Endothelial cell of umbilical vein (primary cell): ENCODE results near the gene PKDREJ.

ENCODE experiments used
- EZH2 ChIP-seq: IDR thresholded peaks from 2 replicates; pipeline ENCODE4 v1.6.1; 2012; ENCODE audit warnings: borderline replicate concordance, low read depth, mild to moderate bottlenecking, moderate library complexity, low read length, inconsistent platforms; ENCODE audit not compliant: severe bottlenecking
- FOS ChIP-seq: IDR thresholded peaks from 2 replicates; pipeline ENCODE4 v1.6.1; 2011; ENCODE audit warnings: mild to moderate bottlenecking, low read length, moderate library complexity, borderline replicate concordance; ENCODE audit not compliant: insufficient read depth
- MYC ChIP-seq: IDR thresholded peaks from one replicate; pipeline ENCODE4 v1.6.1; 2011; ENCODE audit warnings: mild to moderate bottlenecking, low read depth, low read length
- POLR2A ChIP-seq: IDR thresholded peaks from 2 replicates; pipeline ENCODE4 v1.6.1; 2012; ENCODE audit warnings: low read depth, mild to moderate bottlenecking, control low read depth, low read length
- POLR2AphosphoS5 ChIP-seq: IDR thresholded peaks from 2 replicates; pipeline ENCODE4 v1.6.1; 2012; ENCODE audit warnings: low read depth, mild to moderate bottlenecking, control low read depth, low read length, moderate library complexity; ENCODE audit not compliant: insufficient read depth
- TF ChIP-seq, protein P1 (sequence below), 2 donors: IDR thresholded peaks; 1 replicate in 1 of 2; 2 replicates in 1 of 2; pipeline ENCODE4 v1.5.1; 2011; ENCODE audit warnings: low read length in 2 of 2, mild to moderate bottlenecking in 2 of 2, moderate library complexity in 2 of 2, control low read depth in 1 of 2, inconsistent platforms in 1 of 2, low read depth in 1 of 2; ENCODE audit not compliant: insufficient read depth in 1 of 2; ENCODE audit errors: extremely low read depth in 1 of 2

DNA sequence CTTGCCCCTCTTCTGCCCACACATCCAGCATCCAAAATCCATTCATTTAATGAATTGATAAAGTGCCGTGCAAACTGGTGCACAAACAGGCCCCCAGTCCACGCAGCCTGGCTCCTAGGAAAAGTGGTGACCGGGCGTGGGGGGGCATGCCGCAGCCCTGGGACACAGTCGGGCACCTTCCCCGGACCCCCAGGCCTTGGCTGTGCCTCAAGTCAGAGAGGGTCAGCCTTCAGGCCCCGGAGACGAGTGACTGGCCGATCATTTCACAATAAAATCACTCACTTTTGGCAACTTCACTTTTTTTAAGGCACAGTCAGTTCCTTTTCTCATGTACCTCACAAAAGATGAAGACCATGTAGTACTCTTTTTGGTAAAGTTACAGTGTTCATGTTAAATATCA is 21.1 kb downstream of the PKDREJ start:
- TF ChIP-seq MYC (no peak), POLR2A (no peak), EZH2 (no peak), FOS (no peak), POLR2AphosphoS5 (no peak)
- TF ChIP-seq, protein P1, sequence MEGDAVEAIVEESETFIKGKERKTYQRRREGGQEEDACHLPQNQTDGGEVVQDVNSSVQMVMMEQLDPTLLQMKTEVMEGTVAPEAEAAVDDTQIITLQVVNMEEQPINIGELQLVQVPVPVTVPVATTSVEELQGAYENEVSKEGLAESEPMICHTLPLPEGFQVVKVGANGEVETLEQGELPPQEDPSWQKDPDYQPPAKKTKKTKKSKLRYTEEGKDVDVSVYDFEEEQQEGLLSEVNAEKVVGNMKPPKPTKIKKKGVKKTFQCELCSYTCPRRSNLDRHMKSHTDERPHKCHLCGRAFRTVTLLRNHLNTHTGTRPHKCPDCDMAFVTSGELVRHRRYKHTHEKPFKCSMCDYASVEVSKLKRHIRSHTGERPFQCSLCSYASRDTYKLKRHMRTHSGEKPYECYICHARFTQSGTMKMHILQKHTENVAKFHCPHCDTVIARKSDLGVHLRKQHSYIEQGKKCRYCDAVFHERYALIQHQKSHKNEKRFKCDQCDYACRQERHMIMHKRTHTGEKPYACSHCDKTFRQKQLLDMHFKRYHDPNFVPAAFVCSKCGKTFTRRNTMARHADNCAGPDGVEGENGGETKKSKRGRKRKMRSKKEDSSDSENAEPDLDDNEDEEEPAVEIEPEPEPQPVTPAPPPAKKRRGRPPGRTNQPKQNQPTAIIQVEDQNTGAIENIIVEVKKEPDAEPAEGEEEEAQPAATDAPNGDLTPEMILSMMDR (IDR thresholded peaks at IDR 0.05; ENCODE audit: extremely low read depth in 1 of 2, insufficient read depth in 1 of 2, low read depth in 1 of 2, low read length in 2 of 2): no peak
